ENCODE data around the gene RBMS3.

DNA sequence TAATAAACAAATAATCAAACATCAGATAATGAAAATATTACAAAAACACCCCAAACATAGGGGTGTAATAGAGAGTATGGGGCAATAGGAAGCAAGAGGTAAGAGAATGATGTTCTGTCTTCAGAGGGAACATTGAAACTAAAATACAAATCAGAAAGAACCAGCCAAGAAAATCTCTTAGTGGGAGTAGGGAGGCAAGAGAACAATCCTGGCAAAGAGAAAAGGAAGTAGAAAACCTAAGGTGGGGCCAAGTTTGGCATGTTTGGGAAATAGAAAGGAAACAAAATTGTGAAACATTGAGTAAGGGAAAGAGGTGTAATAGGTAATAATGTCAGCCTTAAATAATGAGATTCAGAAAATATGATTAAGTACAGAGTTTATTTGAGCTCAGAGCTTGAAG is 467.1 kb downstream of the RBMS3 start:
- TF ChIP-seq, protein P1, sequence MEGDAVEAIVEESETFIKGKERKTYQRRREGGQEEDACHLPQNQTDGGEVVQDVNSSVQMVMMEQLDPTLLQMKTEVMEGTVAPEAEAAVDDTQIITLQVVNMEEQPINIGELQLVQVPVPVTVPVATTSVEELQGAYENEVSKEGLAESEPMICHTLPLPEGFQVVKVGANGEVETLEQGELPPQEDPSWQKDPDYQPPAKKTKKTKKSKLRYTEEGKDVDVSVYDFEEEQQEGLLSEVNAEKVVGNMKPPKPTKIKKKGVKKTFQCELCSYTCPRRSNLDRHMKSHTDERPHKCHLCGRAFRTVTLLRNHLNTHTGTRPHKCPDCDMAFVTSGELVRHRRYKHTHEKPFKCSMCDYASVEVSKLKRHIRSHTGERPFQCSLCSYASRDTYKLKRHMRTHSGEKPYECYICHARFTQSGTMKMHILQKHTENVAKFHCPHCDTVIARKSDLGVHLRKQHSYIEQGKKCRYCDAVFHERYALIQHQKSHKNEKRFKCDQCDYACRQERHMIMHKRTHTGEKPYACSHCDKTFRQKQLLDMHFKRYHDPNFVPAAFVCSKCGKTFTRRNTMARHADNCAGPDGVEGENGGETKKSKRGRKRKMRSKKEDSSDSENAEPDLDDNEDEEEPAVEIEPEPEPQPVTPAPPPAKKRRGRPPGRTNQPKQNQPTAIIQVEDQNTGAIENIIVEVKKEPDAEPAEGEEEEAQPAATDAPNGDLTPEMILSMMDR (IDR thresholded peaks at IDR 0.05), result no peak
- no peak for TF ChIP-seq POLR2A (IDR thresholded peaks at IDR 0.05)
